HepG2 (cell line): ENCODE data around the gene TM4SF1. TPM values are rescaled to one million over a fixed set of nuclear protein-coding genes. Genes with fewer than 3 reads are reported as not detected.

ENCODE experiments used
- CCAR2 ChIP-seq: fragments of 200-400 bp; formaldehyde crosslinking; optimal IDR thresholded peaks from 2 replicates; pipeline ENCODE3; 2018; ENCODE audit warnings: low read depth, mild to moderate bottlenecking, low read length, moderate library complexity
- HMGA1 ChIP-seq: sonication (generic); formaldehyde crosslinking; conservative IDR thresholded peaks from 2 replicates; pipeline ENCODE4 v1.4.0; 2020; ENCODE audit warnings: missing genetic modification reagents
- KIAA2018 ChIP-seq: sonication (generic); formaldehyde crosslinking; IDR thresholded peaks from 2 replicates; pipeline ENCODE4 v1.5.0; 2020; ENCODE audit warnings: mild to moderate bottlenecking, missing genetic modification reagents, borderline replicate concordance
- MTF2 ChIP-seq: sonication (generic); formaldehyde crosslinking; IDR thresholded peaks from 2 replicates; pipeline ENCODE4 v1.5.0; 2020; ENCODE audit warnings: missing genetic modification reagents, borderline replicate concordance
- NCOR1 ChIP-seq: fragments of 200-600 bp; sonication (generic); IDR thresholded peaks from 2 replicates; pipeline ENCODE4 v1.7.0; 2017; ENCODE audit warnings: antibody characterized with exemption, low read length, borderline replicate concordance
- STAT5B ChIP-seq: sonication (generic); formaldehyde crosslinking; IDR thresholded peaks from 2 replicates; pipeline ENCODE4 v1.4.0; 2020; ENCODE audit warnings: missing genetic modification reagents
- ZNF557 ChIP-seq: sonication (generic); formaldehyde crosslinking; IDR thresholded peaks from 2 replicates; pipeline ENCODE4 v1.4.0; 2020; ENCODE audit warnings: missing genetic modification reagents
- ZNF609 ChIP-seq: sonication (generic); formaldehyde crosslinking; IDR thresholded peaks from 2 replicates; pipeline ENCODE4 v1.4.0; 2020; ENCODE audit warnings: mild to moderate bottlenecking, missing genetic modification reagents, borderline replicate concordance
- ZNF790 ChIP-seq: sonication (generic); formaldehyde crosslinking; IDR thresholded peaks from 2 replicates; pipeline ENCODE4 v1.8.0; 2022; ENCODE audit warnings: missing genetic modification reagents, mild to moderate bottlenecking, borderline replicate concordance
- ZNF891 ChIP-seq: sonication (generic); formaldehyde crosslinking; IDR thresholded peaks from 2 replicates; pipeline ENCODE4 v1.5.0; 2020; ENCODE audit warnings: mild to moderate bottlenecking, missing genetic modification reagents
- polyA plus RNA-seq, 8 experiments: library from polyadenylated mRNA; depleted of rRNA in 3 of 8; stranded (reverse) in 7 of 8; unstranded in 1 of 8; fragments of >200 nt; fragmentation: Illumina TruSeq in 4 of 8; extraction: Trizol in 4 of 8; gene quantifications; 2 replicates each; pipeline versions ENCODE4 v1.2.1 to v1.2.3, GENCODE V29; 2011 to 2016; ENCODE audit warnings: low read depth in 4 of 8, missing spikeins in 1 of 8, mixed read lengths in 1 of 8; ENCODE audit not compliant: insufficient read depth in 1 of 8
- total RNA-seq, 5 experiments: library from RNA; depleted of rRNA; stranded (reverse); fragments of >200 nt; fragmentation: Illumina TruSeq; extraction: Trizol; gene quantifications; 2 replicates each; pipeline ENCODE4 v1.2.3, GENCODE V29; 2016; ENCODE audit warnings: low read depth in 1 of 5

Gene TM4SF1
- total and polyA plus RNA-seq, 2 of the 13 experiments (the other 11 are each of a cell fraction or from before 2014, with no cell fraction given), result 431 to 1,359 TPM

- TF ChIP-seq ZNF609 (CRISPR knock-in tag) (peak; percentile 77; the same call in 1 of the 2 replicates), ZNF790 (CRISPR knock-in tag) (peak; percentile 78; the same call in 1 of the 2 replicates), HMGA1 (CRISPR knock-in tag) (no peak), STAT5B (no peak), ZNF891 (CRISPR knock-in tag) (no peak), KIAA2018 (no peak), NCOR1 (peak; percentile 31; the same call in 1 of the 2 replicates), CCAR2 (no peak), MTF2 (no peak), ZNF557 (CRISPR knock-in tag) (peak; percentile 66; the same call in 1 of the 2 replicates)
These were observed at the start of gene TM4SF1 (continued) for GRCh38 chr3:149377408-149378364.
